Fibroblast of skin of right biceps (primary cell): ENCODE results near the gene BMP6.

Source experiments
- DNase-seq: peaks from one replicate; pipeline ENCODE4 v3.0.0-alpha.2; 2013

Gene BMP6

GRCh38 chr6:7747901-7748504 is 22.1 kb downstream of the BMP6 start:
- no peak for DNase-seq

- no peak for DNase-seq
Measured at GRCh38 chr6:7749478-7749877, 23.6 kb downstream of the BMP6 start.

- no peak for DNase-seq
Measured at GRCh38 chr6:7750197-7750596, 24.3 kb downstream of the BMP6 start.

- peak; percentile 97 for DNase-seq
Measured at GRCh38 chr6:7758456-7758855, 32.6 kb downstream of the BMP6 start.

GRCh38 chr6:7759320-7759719 is 33.4 kb downstream of the BMP6 start:
- no peak for DNase-seq

GRCh38 chr6:7761051-7761450 is 35.2 kb downstream of the BMP6 start:
- DNase-seq = no peak

- DNase-seq = no peak
Measured at GRCh38 chr6:7762760-7763159, 36.9 kb downstream of the BMP6 start.

GRCh38 chr6:7763881-7764280 is 38.0 kb downstream of the BMP6 start:
- no peak for DNase-seq

GRCh38 chr6:7765575-7766325 is 39.9 kb downstream of the BMP6 start:
- DNase-seq = peak; percentile 43

- peak; percentile 60 for DNase-seq
Measured at GRCh38 chr6:7769702-7770101, 43.8 kb downstream of the BMP6 start.

- peak; percentile 64 for DNase-seq
Measured at GRCh38 chr6:7770111-7770510, 44.2 kb downstream of the BMP6 start.

GRCh38 chr6:7770601-7771000 is 44.7 kb downstream of the BMP6 start:
- no peak for DNase-seq

- DNase-seq = no peak
Measured at GRCh38 chr6:7773322-7773721, 47.4 kb downstream of the BMP6 start.

GRCh38 chr6:7773914-7774313 is 48.0 kb downstream of the BMP6 start:
- DNase-seq = no peak

- DNase-seq = no peak
Measured at GRCh38 chr6:7776509-7776908, 50.6 kb downstream of the BMP6 start.

GRCh38 chr6:7777074-7777473 is 51.2 kb downstream of the BMP6 start:
- no peak for DNase-seq

- DNase-seq = no peak
Measured at GRCh38 chr6:7781240-7781639, 55.3 kb downstream of the BMP6 start.

- no peak for DNase-seq
Measured at GRCh38 chr6:7784248-7784647, 58.3 kb downstream of the BMP6 start.

- no peak for DNase-seq
Measured at GRCh38 chr6:7784706-7785105, 58.8 kb downstream of the BMP6 start.

- no peak for DNase-seq
Measured at GRCh38 chr6:7785243-7786035, 59.5 kb downstream of the BMP6 start.

- DNase-seq = no peak
Measured at GRCh38 chr6:7786214-7786661, 60.3 kb downstream of the BMP6 start.

GRCh38 chr6:7787137-7787608 is 61.3 kb downstream of the BMP6 start:
- peak; percentile 94 for DNase-seq

GRCh38 chr6:7787731-7788130 is 61.8 kb downstream of the BMP6 start:
- DNase-seq = no peak

- no peak for DNase-seq
Measured at GRCh38 chr6:7794509-7794908, 68.6 kb downstream of the BMP6 start.
